HCT116 (cell line): ENCODE measurements around the gene SPTLC1.

Experiments used
- CEBPB ChIP-seq: IDR thresholded peaks from 2 replicates; pipeline ENCODE4 v1.6.1; 2012; ENCODE audit warnings: low read depth
- CTCF ChIP-seq, 3 experiments: fragments of 200-600 bp in 1 of 3; sonication (generic) in 1 of 3; IDR thresholded peaks in 2 of 3; conservative IDR thresholded peaks in 1 of 3; 2 replicates each; pipeline ENCODE4 v1.5.1; 2012 to 2017; ENCODE audit warnings: low read depth in 2 of 3, low read length in 2 of 3, antibody characterized with exemption in 1 of 3, borderline replicate concordance in 1 of 3, control low read depth in 1 of 3, mild to moderate bottlenecking in 1 of 3, mixed read lengths in 1 of 3, mixed run types in 1 of 3, moderate library complexity in 1 of 3; ENCODE audit not compliant: insufficient read depth in 1 of 3
- ELF1 ChIP-seq: IDR thresholded peaks from 2 replicates; pipeline ENCODE4 v1.6.1; 2012; ENCODE audit warnings: low read depth, borderline replicate concordance
- EZH2 ChIP-seq: fragments of 200-600 bp; sonication (generic); IDR thresholded peaks from 2 replicates; pipeline ENCODE4 v1.6.1; 2017; ENCODE audit warnings: antibody characterized with exemption, mixed run types
- EZH2phosphoT487 ChIP-seq: fragments of 200-600 bp; IDR thresholded peaks from 2 replicates; pipeline ENCODE4 v1.6.1; 2018; ENCODE audit warnings: antibody characterized with exemption, borderline replicate concordance
- MAX ChIP-seq: IDR thresholded peaks from 2 replicates; pipeline ENCODE4 v1.6.1; 2012
- POLR2A ChIP-seq: IDR thresholded peaks from 2 replicates; pipeline ENCODE4 v1.7.0; 2011; ENCODE audit warnings: borderline replicate concordance; ENCODE audit not compliant: insufficient read depth, insufficient read length; ENCODE audit errors: extremely low read depth
- POLR2AphosphoS5 ChIP-seq: IDR thresholded peaks from 2 replicates; pipeline ENCODE4 v1.6.1; 2011; ENCODE audit warnings: mild to moderate bottlenecking, low read depth, low read length, moderate library complexity
- SIN3A ChIP-seq: IDR thresholded peaks from 2 replicates; pipeline ENCODE4 v1.6.1; 2012; ENCODE audit warnings: low read depth
- SP1 ChIP-seq: IDR thresholded peaks from 2 replicates; pipeline ENCODE4 v1.6.1; 2012; ENCODE audit warnings: low read depth
- SRF ChIP-seq: IDR thresholded peaks from 2 replicates; pipeline ENCODE4 v1.6.1; 2012; ENCODE audit warnings: low read depth
- YY1 ChIP-seq: IDR thresholded peaks from 2 replicates; pipeline ENCODE4 v1.6.1; 2011; ENCODE audit warnings: low read length, low read depth, moderate library complexity, mild to moderate bottlenecking; ENCODE audit not compliant: insufficient replicate concordance; ENCODE audit errors: extremely low read depth
- ZBTB33 ChIP-seq: IDR thresholded peaks from 2 replicates; pipeline ENCODE4 v1.6.1; 2011; ENCODE audit warnings: mild to moderate bottlenecking, low read length, moderate library complexity; ENCODE audit not compliant: insufficient replicate concordance; ENCODE audit errors: extremely low read depth
- ZFX ChIP-seq: fragments of 450-650 bp; IDR thresholded peaks from 2 replicates; pipeline ENCODE4 v1.6.1; 2017

GRCh38 chr9:92147852-92148180 is 32.6 kb upstream of the SPTLC1 start:
- TF ChIP-seq YY1 (no peak), CTCF (IDR thresholded peaks at IDR 0.05 in 2 of 3, conservative IDR thresholded peaks at IDR 0.05 in 1 of 3; ENCODE audit: borderline replicate concordance in 1 of 3, insufficient read depth in 1 of 3, low read depth in 2 of 3, low read length in 2 of 3) (no peak), SIN3A (no peak), POLR2AphosphoS5 (no peak), CEBPB (no peak), POLR2A (no peak), ZBTB33 (no peak), ELF1 (no peak), EZH2phosphoT487 (no peak), SRF (no peak), SP1 (no peak), EZH2 (no peak), ZFX (no peak), MAX (no peak)
